GM18870 (cell line): ENCODE measurements around the gene BSDC1.
"Not testable (repeated sequence)": the region's sequence is repeated elsewhere in the genome, so short reads cannot be mapped to it uniquely, and the experiment has no call there.

ENCODE experiments used
- ATAC-seq: cut with Tn5 transposase; IDR thresholded peaks from one replicate; pipeline ENCODE4 v1.9.1; 2021; ENCODE audit warnings: moderate library complexity; ENCODE audit not compliant: unreplicated experiment

Gene BSDC1

GRCh38 chr1:32361308-32361673 is 33.0 kb downstream of the BSDC1 start:
- no peak for ATAC-seq

- ATAC-seq, result no peak
Observed at GRCh38 chr1:32358435-32358834, 35.8 kb downstream of the BSDC1 start.

- no peak for ATAC-seq
Observed at GRCh38 chr1:32357614-32358013, 36.6 kb downstream of the BSDC1 start.

- no peak for ATAC-seq
Observed at GRCh38 chr1:32356478-32356877, 37.8 kb downstream of the BSDC1 start.

- not testable (repeated sequence) for ATAC-seq
Observed at GRCh38 chr1:32355778-32356177, 38.5 kb downstream of the BSDC1 start.

GRCh38 chr1:32353886-32354570 is 40.2 kb downstream of the BSDC1 start:
- no peak for ATAC-seq

- ATAC-seq, result no peak
Observed at GRCh38 chr1:32353431-32353830, 40.8 kb downstream of the BSDC1 start.

- no peak for ATAC-seq
Observed at GRCh38 chr1:32352831-32353383, 41.3 kb downstream of the BSDC1 start.

- no peak for ATAC-seq
Observed at GRCh38 chr1:32352239-32352745, 41.9 kb downstream of the BSDC1 start.

- peak; percentile 39 for ATAC-seq
Observed at GRCh38 chr1:32351399-32352238, 42.6 kb downstream of the BSDC1 start.

- peak; percentile 21 for ATAC-seq
Observed at GRCh38 chr1:32350785-32351398, 43.3 kb downstream of the BSDC1 start.

- no peak for ATAC-seq
Observed at GRCh38 chr1:32349211-32349708, 45.0 kb downstream of the BSDC1 start.

- no peak for ATAC-seq
Observed at GRCh38 chr1:32346532-32347157, 47.6 kb downstream of the BSDC1 start.

GRCh38 chr1:32345289-32345827 is 48.9 kb downstream of the BSDC1 start:
- no peak for ATAC-seq

- no peak for ATAC-seq
Observed at GRCh38 chr1:32342704-32343103, 51.5 kb downstream of the BSDC1 start.

GRCh38 chr1:32341971-32342370 is 52.3 kb downstream of the BSDC1 start:
- ATAC-seq, result no peak

- ATAC-seq, result no peak
Observed at GRCh38 chr1:32341186-32341757, 53.0 kb downstream of the BSDC1 start.

GRCh38 chr1:32339363-32339978 is 54.8 kb downstream of the BSDC1 start:
- ATAC-seq, result no peak

GRCh38 chr1:32338637-32339145 is 55.5 kb downstream of the BSDC1 start:
- no peak for ATAC-seq
